Kidney epithelial cell (primary cell): ENCODE measurements around the gene FAH. TPM values are rescaled to one million over a fixed set of nuclear protein-coding genes. Genes with fewer than 3 reads are reported as not detected.

Experiments used
- DNase-seq: peaks from one replicate; pipeline ENCODE4 v3.0.0-alpha.2; 2010; ENCODE audit warnings: low read depth
- H3K27me3 ChIP-seq: 2 replicates; pipeline ENCODE4 v1.6.0; 2011; ENCODE audit warnings: low read length; ENCODE audit not compliant: control insufficient read depth, insufficient read depth
- H3K36me3 ChIP-seq: 2 replicates; pipeline ENCODE4 v1.5.1; 2011; ENCODE audit warnings: low read length; ENCODE audit not compliant: control insufficient read depth, insufficient read depth
- H3K4me3 ChIP-seq: 2 replicates; pipeline ENCODE4 v1.5.1; 2011; ENCODE audit warnings: low read depth, mild to moderate bottlenecking, control low read depth, low read length
- CTCF ChIP-seq: IDR thresholded peaks from 2 replicates; pipeline ENCODE4 v1.5.1; 2011; ENCODE audit warnings: mild to moderate bottlenecking, moderate library complexity, low read length, control low read depth, inconsistent platforms; ENCODE audit not compliant: insufficient read depth, poor library complexity, severe bottlenecking
- total RNA-seq: library from RNA; depleted of rRNA; stranded (reverse); fragments of >200 nt; gene quantifications from 2 replicates; pipeline ENCODE4 v1.2.3, GENCODE V29; 2015

Gene FAH
- total RNA-seq, 1 donor from 2014 or later: 21.1 TPM

GRCh38 chr15:80109388-80109787 is 43.4 kb upstream of the FAH start:
- no peak for TF ChIP-seq CTCF
- Histone ChIP-seq H3K36me3 (no peaks in the 10 kb centered on the region), H3K27me3 (no peaks in the 10 kb centered on the region), H3K4me3 (no peak overlapping the region)
- DNase-seq: no peak

GRCh38 chr15:80110920-80111319 is 41.9 kb upstream of the FAH start:
- TF ChIP-seq CTCF: no peak
- DNase-seq: no peak
- Histone ChIP-seq H3K36me3 (no peaks in the 10 kb centered on the region), H3K4me3 (no peak overlapping the region), H3K27me3 (no peaks in the 10 kb centered on the region)

- no peak for DNase-seq
- TF ChIP-seq CTCF: no peak
- H3K4me3 ChIP-seq: no peak overlapping the region
- H3K36me3 ChIP-seq: no peaks in the 10 kb centered on the region
- H3K27me3 ChIP-seq: no peaks in the 10 kb centered on the region
Observed at GRCh38 chr15:80114114-80114513, 38.7 kb upstream of the FAH start.

GRCh38 chr15:80115021-80115420 is 37.8 kb upstream of the FAH start:
- H3K27me3 ChIP-seq: no peaks in the 10 kb centered on the region
- no peak for TF ChIP-seq CTCF
- no peak for DNase-seq
- no peak overlapping the region for H3K4me3 ChIP-seq
- H3K36me3 ChIP-seq: no peaks in the 10 kb centered on the region

GRCh38 chr15:80118956-80119355 is 33.8 kb upstream of the FAH start:
- TF ChIP-seq CTCF: no peak
- Histone ChIP-seq H3K36me3 (no peaks in the 10 kb centered on the region), H3K27me3 (no peaks in the 10 kb centered on the region), H3K4me3 (no peak overlapping the region)
- DNase-seq: no peak

- no peak for TF ChIP-seq CTCF
- Histone ChIP-seq H3K4me3 (no peak overlapping the region), H3K27me3 (no peaks in the 10 kb centered on the region), H3K36me3 (no peaks in the 10 kb centered on the region)
- DNase-seq: no peak
Observed at GRCh38 chr15:80120636-80121035, 32.2 kb upstream of the FAH start.
